Stimulated activated CD8-positive, alpha-beta memory T cell treated with anti-CD3 and anti-CD28 coated beads, Interleukin-12 subunit alpha, Interleukin-12 subunit beta, amount 100 ng/mL, for 24 hours (primary cell): Measurements from ENCODE around the gene SP140L.
"Not testable (repeated sequence)": the region's sequence is repeated elsewhere in the genome, so short reads cannot be mapped to it uniquely, and the experiment has no call there.

Experiments
- DNase-seq: peaks from one replicate; pipeline ENCODE4 v3.0.0-alpha.2; 2020; ENCODE audit errors: extremely low read depth

The SP140L gene

DNA sequence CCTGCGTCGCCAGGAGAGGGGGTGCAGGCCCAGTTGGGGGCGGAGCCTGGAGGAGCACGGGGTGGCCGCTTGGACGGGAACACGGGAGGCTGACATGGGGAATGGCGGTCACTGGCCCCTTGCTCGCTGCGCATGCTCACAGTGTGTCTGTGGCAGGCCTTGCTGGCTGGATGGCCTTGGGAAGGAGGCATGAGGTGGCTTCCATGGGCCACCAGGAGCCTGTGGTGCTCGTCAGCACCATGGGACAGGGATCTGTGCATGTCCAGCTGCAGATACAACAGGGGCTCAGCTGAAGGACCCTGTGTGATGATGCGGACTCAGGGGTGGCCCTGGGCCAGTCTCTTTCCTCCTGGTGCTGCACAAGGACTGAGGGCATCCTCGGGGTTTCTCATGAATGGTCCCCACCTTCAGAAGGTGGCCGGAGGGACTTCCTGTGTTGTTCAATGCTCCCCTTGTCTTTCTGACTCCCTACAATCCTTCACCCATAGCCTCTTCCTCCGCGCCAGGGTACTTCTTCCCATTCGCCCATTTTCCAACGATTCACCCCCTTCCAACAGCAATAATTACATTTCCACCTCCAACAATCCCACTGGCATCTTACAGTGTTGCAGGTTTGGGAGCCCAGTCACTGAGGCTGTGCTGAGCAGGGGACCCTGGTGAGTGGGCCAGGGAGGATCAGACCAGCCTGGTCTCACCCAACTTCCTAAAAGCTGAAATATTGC lies 3.4 kb upstream of the SP140L start:
- DNase-seq, result no peak

- no peak for DNase-seq
Measured at GRCh38 chr2:230324503-230324902, 2.5 kb upstream of the SP140L start.

DNA sequence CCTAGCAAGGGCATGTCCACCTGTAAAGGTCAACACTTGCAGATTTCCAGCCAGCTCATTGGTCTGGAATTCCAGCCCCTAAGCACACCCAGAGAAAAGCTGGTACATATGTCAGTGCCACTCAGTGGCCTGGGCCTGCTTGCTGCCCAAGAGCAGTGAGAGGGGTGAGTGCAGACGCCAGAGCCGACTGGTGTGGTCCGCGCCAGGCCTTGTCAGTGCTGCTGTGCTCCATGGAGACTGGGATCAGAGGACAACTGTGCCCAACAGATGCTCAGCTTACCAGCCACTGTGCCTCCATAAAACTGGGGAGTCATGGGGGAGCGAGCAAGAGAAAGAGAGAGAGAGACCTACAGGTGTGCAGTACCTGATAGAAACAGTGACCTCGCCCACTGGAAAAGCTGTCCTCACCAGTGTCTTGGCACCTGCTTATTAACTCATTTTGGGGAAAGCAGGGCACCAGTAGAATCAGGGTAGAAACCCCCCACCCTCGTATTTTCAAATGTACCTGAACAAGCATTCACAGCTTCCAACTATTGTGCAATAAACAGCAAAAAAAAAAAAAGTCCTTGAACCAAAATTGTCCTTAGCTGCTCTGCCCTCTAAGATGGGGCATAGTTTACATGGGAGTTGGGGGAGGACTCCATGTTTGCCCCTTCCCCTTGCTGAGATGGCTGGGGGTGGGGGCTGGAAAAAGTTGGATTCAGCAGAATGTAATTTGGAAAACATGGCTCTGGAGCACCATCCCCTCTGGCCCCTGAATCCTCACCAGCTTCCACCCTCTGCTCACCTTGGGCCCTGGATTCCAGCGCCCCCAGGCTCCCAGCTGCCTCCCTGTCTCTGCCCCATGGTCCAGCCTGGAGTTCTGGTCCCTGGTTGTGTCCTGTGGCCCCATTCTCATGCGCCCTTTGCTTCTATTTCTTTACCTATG lies 1.4 kb upstream of the SP140L start:
- DNase-seq, result no peak

DNA sequence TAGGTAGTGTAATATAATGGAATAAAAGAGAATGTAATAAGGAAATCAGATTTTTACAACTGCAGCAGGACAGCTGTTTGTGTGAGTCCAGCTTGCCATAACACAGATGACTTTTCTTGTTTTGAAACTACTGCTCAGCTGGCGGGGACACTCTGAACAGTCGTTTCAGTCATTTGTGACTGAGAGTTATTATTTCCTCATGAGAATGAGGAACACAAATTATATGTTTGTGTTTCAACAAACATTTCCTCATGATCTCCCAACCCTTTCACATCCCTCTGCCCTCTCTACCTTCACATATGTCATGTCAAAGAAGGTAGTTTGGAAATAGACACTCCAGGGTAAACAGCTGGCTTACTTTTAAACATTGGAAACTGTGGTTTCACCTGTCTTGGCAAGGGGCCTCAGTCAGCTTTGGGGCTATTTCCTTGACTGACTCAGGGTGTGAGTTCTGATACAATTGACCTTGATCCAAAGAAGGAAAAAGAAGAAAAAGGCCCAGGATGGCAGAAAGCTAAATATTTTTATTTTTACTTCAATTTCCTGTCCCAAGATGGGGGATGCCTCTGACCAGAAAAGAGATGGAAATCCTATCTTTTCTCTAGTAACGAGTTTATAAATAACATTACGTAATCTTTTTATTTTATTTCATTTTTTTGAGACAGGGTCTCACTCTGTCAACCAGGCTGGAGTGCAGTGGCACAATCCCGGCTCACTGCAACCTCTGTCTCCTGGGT lies 593 bp downstream of the SP140L start:
- no peak for DNase-seq

GRCh38 chr2:230328155-230328458 lies 1.1 kb downstream of the SP140L start:
- DNase-seq, result no peak

DNA sequence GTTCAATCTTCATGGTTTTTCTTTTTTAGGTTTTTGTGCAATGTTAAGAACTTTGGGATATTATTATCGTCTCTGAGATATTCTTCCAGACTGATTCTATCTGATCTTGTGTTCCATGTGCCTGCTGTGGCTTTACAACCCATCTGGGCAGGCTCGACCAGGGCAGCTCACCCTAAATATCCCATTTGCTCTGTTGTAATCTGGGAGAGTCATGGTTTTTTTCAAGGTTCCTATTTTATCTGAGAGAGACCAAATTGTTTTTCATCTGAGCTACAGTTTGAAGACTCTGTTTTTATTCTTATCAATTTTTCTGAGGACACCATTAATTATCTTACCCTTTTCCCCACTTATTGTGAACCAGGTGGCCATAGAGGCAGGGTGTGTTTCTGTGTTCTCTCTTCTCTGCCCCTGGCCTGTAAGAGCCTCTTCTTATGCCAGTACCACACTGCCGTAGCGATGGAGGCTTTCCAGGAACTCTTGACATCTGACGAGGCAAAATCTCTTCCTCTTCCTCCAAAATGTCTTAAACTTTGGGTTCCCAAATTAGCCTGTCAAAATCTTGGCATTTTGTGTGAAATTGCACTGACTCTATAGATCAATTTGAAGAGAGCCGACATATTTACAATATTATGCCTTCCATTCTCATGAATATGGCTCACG lies 3.1 kb downstream of the SP140L start:
- DNase-seq, result no peak

- DNase-seq, result no peak
Measured at GRCh38 chr2:230330725-230331124, 3.7 kb downstream of the SP140L start.

- DNase-seq, result no peak
Measured at GRCh38 chr2:230335461-230335863, 8.5 kb downstream of the SP140L start.

GRCh38 chr2:230335864-230336506 lies 9.0 kb downstream of the SP140L start:
- DNase-seq, result no peak

DNA sequence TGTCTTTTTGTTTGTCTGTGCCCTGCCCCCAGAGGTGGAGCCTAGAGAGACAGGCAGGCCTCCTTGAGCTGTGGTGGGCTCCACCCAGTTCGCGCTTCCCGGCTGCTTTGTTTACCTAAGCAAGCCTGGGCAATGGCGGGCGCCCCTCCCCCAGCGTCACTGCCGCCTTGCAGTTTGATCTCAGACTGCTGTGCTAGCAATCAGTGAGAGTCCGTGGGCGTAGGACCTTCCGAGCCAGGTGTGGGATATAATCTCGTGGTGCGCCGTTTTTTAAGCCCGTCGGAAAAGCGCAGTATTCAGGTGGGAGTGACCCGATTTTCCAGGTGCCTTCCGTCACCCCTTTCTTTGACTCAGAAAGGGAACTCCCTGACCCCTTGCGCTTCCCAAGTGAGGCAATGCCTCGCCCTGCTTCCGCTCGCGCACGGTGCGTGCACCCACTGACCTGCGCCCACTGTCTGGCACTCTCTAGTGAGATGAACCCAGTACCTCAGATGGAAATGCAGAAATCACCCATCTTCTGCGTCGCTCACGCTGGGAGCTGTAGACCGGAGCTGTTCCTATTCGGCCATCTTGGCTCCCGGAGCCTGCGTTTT lies 15.0 kb downstream of the SP140L start:
- DNase-seq, result not testable (repeated sequence)

- not testable (repeated sequence) for DNase-seq
Measured at GRCh38 chr2:230343041-230343624, 16.1 kb downstream of the SP140L start.

DNA sequence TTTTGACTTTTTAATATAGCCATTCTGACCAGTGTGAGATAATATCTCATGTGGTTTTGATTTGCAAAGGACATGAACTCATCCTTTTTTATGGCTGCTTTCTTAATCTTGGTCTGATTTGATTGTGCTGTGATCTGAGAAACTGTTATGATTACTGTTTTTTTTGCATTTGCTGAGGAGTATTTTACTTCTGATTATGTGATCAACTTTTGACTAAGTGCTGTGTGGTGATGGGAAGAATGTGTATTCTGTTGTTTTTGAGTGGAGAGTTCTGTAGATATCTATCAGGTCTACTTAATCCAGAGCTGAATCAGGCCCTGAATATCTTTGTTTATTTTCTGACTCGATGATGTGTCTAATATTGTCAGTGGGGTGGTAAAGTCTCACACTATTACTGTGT lies 16.8 kb downstream of the SP140L start:
- DNase-seq, result no peak

GRCh38 chr2:230346465-230346864 lies 19.5 kb downstream of the SP140L start:
- no peak for DNase-seq

- no peak for DNase-seq
Measured at GRCh38 chr2:230346921-230347533, 20.0 kb downstream of the SP140L start.

- DNase-seq, result no peak
Measured at GRCh38 chr2:230347659-230348305, 20.8 kb downstream of the SP140L start.

GRCh38 chr2:230348787-230349186 lies 21.8 kb downstream of the SP140L start:
- no peak for DNase-seq

GRCh38 chr2:230356084-230356483 lies 29.1 kb downstream of the SP140L start:
- DNase-seq, result no peak

- DNase-seq, result no peak
Measured at GRCh38 chr2:230358305-230358704, 31.3 kb downstream of the SP140L start.

- DNase-seq, result no peak
Measured at GRCh38 chr2:230360028-230360427, 33.0 kb downstream of the SP140L start.
